B cell (primary cell): Measurements from ENCODE around the gene TYROBP.

Experiments used
- CTCF ChIP-seq: fragments of 200-600 bp; IDR thresholded peaks from one replicate; pipeline ENCODE4 v1.8.0; 2022; ENCODE audit warnings: antibody characterized with exemption, mild to moderate bottlenecking
- EZH2 ChIP-seq: IDR thresholded peaks from 2 replicates; pipeline ENCODE4 v1.6.1; 2012; ENCODE audit warnings: borderline replicate concordance, low read depth, mild to moderate bottlenecking, moderate library complexity, low read length; ENCODE audit not compliant: insufficient read depth, poor library complexity, severe bottlenecking

GRCh38 chr19:35940839-35941238 is 32.7 kb upstream of the TYROBP start:
- TF ChIP-seq CTCF (no peak), EZH2 (no peak)
